SK-MEL-5 (cell line): ENCODE data around the gene RAD51D. TPM values are rescaled to one million over a fixed set of nuclear protein-coding genes. Genes with fewer than 3 reads are reported as not detected.
A peak's percentile ranks its signal among the peaks of the same experiment; 100 is the strongest.
"Not testable (repeated sequence)": the region's sequence is repeated elsewhere in the genome, so short reads cannot be mapped to it uniquely, and the experiment has no call there.

Experiments used
- DNase-seq: peaks from one replicate; pipeline ENCODE4 v3.0.0-alpha.2; 2016; ENCODE audit warnings: low read depth, low spot score
- in situ Hi-C: cut with HindIII; loops from 2 replicates; pipeline ENCODE4 v1.10.0; 2016; ENCODE audit warnings: low sequenced_read_pairs, high pct_unique_total_duplicates, low pct_unique_long_range_greater_than_20kb
- polyA plus RNA-seq, 2 experiments: library from polyadenylated mRNA; depleted of rRNA; stranded (reverse); fragments of >200 nt; gene quantifications; 2 replicates each; pipeline ENCODE4 v1.2.3, GENCODE V29; 2015
- total RNA-seq: library from RNA; depleted of rRNA; stranded (reverse); fragments of >200 nt; shearing (Covaris generic); gene quantifications from 2 replicates; pipeline ENCODE4 v1.2.3, GENCODE V29; 2014; rRNA removed

The RAD51D gene
- 5.5 and 8.2 TPM in 2 replicates for total RNA-seq
- 13.4 and 29.2 TPM in 2 replicates for polyA plus RNA-seq (2015; cell fraction: cytosol; rRNA removed)
- 15.1 and 22.7 TPM in 2 replicates for polyA plus RNA-seq (2015; cell fraction: nucleus; rRNA removed)

DNA sequence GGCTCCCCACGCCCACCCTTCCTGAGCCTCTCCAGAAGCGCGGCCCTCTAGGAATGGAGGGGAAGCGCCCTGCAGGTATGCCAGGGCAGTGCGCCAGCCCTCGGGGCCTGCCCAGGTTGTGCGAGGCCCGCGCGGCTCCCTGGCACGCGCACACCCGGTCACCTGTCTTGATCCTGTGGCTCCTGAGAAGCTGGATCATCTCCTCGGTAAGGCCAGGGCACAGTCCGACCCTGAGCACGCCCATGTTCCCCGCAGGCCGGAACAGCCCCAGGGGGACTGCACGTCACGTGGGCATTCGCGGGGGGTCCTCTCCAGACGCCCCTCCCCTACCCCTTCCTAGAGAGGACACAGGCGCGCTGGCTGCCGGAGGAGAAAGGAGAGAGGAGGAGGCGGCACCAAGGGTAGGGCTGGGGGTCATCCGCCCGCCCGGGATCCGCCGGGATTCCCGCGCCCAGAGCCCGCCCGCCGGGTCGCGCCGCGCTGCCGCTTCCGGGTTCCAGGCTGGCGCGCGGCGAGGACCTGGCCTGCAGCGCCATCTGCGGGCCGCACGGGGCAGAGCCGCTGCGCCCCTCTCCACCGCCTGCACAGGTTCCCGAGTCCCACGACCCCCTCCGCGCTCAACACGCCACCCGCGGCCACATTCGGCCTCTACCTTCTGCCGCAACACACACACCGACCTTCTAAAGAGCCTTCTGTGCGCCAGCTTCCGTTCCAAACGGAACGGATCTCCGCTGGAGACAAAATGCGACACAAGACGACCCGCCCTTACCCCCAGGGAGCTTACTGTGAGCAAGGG lies at the start of gene RAD51D:
TSS of gene RAD51D (minus strand) at position 491 of the 796 bp plus-strand sequence. CDS start at position 244, 247 bp downstream.
- in situ Hi-C loops = no loop called here
- peak; percentile 69 for DNase-seq

- in situ Hi-C loops = no loop called here
- DNase-seq = no peak
Measured at GRCh38 chr17:35167666-35168065, 48.0 kb upstream of the RAD51D start.

DNA sequence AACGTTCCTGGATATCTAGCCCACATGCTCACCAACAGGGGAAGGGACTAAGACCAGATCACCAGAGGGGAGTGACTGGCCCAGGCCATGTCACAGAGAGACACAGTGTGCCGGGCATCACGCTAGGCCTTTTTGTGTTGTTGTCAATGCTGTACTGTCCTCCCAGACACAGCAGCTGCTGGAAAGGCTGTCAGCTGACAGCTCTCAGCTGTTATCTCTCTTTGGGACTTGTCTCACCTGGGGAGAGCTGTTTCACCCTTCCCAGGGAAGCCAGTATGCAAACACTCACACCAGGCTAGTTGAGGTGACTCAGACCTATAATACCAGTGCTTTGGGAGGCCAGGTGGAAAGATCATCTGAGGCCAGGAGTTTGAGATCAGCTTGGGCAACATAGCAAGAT lies 47.4 kb upstream of the RAD51D start:
- in situ Hi-C loops = no loop called here
- peak; percentile 49 for DNase-seq

DNA sequence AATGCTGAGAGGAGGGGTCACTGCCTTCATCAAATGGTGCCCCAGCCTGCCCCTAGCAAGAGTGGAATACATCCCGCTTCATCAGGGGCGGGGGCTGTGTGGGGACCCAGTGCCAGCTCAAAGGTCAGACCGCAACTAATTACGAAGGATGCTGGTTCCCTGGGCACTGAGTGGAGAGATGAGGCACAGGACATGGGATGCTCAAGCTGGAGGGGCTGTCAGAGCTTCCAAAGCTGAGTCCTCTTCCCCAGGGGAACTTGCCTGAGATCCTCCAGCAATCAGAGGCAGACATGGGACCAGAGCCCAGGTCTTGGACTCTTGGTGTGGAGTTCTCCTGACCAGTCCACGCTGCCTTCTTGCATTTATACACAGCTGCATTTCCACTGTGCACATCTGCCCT lies 46.9 kb upstream of the RAD51D start:
- no peak for DNase-seq
- in situ Hi-C loops = no loop called here

- in situ Hi-C loops = no loop called here
- DNase-seq = no peak
Measured at GRCh38 chr17:35164716-35165115, 45.1 kb upstream of the RAD51D start.

- no peak for DNase-seq
- in situ Hi-C loops = no loop called here
Measured at GRCh38 chr17:35163886-35164285, 44.2 kb upstream of the RAD51D start.

DNA sequence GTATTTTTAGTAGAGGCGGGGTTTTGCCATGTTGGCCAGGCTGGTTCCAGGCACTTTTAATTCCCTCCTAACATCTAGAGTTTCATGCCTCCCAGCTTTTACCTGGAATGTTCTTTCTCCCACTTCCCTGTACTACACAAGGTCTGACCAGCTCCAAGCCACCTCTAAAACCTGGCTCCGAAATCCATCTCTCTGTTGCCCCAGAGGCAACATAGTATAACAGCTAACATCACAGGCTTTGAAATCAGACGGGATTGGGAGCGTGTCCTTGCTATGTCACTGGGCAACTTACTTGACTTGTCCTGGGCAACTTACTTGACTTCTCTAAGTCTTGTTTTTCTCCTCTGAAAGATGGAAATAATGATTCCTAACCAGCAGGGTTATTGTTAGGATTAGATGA lies 43.1 kb upstream of the RAD51D start:
- in situ Hi-C loops = no loop called here

GRCh38 chr17:35161281-35161761 lies 41.7 kb upstream of the RAD51D start:
- no peak for DNase-seq
- in situ Hi-C loops = no loop called here

More for the DNA sequence above, 43.1 kb upstream of the RAD51D start:
- no peak for DNase-seq

GRCh38 chr17:35160354-35161201 lies 40.9 kb upstream of the RAD51D start:
- in situ Hi-C loops = no loop called here
- no peak for DNase-seq

DNA sequence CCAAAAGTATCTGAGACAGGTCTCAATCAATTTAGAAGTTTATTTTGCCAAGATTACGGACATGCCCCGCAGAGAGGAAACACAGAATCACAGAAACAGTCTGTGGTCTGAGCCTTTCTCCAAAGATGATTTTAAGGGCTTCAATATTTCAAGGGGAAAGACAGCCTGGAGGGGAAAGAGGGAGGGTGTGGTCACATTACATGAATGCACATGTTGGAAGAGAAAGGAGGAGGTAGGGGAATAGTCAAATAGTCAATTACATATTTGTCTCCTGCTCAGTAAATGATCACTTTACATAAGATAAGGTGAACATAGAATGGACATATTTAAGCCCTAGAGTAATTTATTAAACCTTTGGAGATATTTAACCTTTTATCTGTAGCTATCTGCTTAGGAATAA lies 40.3 kb upstream of the RAD51D start:
- in situ Hi-C loops = no loop called here
- no peak for DNase-seq

- in situ Hi-C loops = no loop called here
- DNase-seq = no peak
Measured at GRCh38 chr17:35155246-35155645, 35.6 kb upstream of the RAD51D start.

- in situ Hi-C loops = no loop called here
- no peak for DNase-seq
Measured at GRCh38 chr17:35154196-35155165, 34.8 kb upstream of the RAD51D start.

DNA sequence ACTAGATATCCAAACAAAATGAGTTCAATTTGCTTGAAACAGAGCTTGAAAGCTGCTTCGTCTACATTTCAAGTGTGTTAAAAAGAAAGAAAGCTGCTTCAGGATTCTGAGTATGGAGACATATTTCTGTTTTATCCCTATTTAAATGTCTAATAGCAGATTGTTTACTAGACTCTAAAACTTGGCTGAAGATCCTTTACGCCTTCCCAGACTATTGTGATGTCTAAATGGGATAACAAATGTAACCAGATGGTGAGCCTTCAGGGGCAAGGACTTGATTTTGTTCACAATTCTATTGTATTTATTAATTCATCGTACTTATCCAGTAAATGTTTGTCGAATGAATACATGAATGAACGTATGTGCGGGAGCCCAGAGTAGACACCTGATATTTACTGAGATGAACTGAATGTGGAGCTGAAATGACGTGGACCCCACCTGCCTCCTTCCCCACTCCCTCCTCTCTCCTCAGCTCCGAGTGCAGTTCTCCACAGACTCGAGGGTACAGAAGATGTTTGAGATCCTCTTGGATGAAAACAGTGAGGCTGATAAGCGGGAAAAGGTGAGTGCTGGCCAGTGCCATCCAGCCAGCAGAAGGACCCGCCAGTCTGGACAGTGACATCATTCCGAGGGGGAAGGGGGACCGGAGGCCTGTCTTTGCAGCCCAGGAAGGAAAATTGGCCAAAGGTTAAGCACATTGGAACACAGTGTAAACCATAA lies 32.9 kb upstream of the RAD51D start:
- no peak for DNase-seq
- in situ Hi-C loops = no loop called here

- in situ Hi-C loops, DNase-seq: not testable (repeated sequence)
Measured at GRCh38 chr17:35151080-35151479, 31.4 kb upstream of the RAD51D start.

GRCh38 chr17:35149941-35150340 lies 30.3 kb upstream of the RAD51D start:
- in situ Hi-C loops = no loop called here
- no peak for DNase-seq

- no peak for DNase-seq
- in situ Hi-C loops = no loop called here
Measured at GRCh38 chr17:35148144-35148543, 28.5 kb upstream of the RAD51D start.
